IPS-20b (cell line): ENCODE data around the gene PARG.
"Not testable (repeated sequence)": the region's sequence is repeated elsewhere in the genome, so short reads cannot be mapped to it uniquely, and the experiment has no call there.

Experiments used
- H3K27ac ChIP-seq: one replicate; pipeline ENCODE4 v1.5.1; 2013; ENCODE audit warnings: low read length
- H3K27me3 ChIP-seq: 2 replicates; pipeline ENCODE4 v1.6.1; 2013; ENCODE audit warnings: mild to moderate bottlenecking, low read length, inconsistent platforms; ENCODE audit not compliant: insufficient read depth
- H3K36me3 ChIP-seq: 2 replicates; pipeline ENCODE4 v1.6.1; 2013; ENCODE audit warnings: low read depth, mild to moderate bottlenecking, inconsistent platforms, low read length, moderate library complexity; ENCODE audit not compliant: insufficient read depth
- H3K4me1 ChIP-seq: 2 replicates; pipeline ENCODE4 v1.6.1; 2013; ENCODE audit warnings: mild to moderate bottlenecking, control low read depth, inconsistent platforms, low read length, moderate library complexity; ENCODE audit not compliant: insufficient read depth
- H3K4me3 ChIP-seq: 2 replicates; pipeline ENCODE4 v1.5.1; 2013; ENCODE audit warnings: mild to moderate bottlenecking, low read length, inconsistent platforms
- H3K9ac ChIP-seq: 2 replicates; pipeline ENCODE4 v1.6.1; 2013; ENCODE audit warnings: low read depth, mild to moderate bottlenecking, inconsistent platforms, low read length, moderate library complexity
- H3K9me3 ChIP-seq: 2 replicates; pipeline ENCODE4 v1.6.1; 2013; ENCODE audit warnings: mild to moderate bottlenecking, low read depth, low read length, inconsistent platforms; ENCODE audit not compliant: insufficient read depth

Gene PARG

GRCh38 chr10:49798275-49798674 lies 143.6 kb downstream of the PARG start:
- no peaks in the 10 kb centered on the region for H3K4me1 ChIP-seq
- no peaks in the 10 kb centered on the region for H3K27me3 ChIP-seq
- H3K4me3 ChIP-seq, result no peak overlapping the region
- H3K9ac ChIP-seq, result no peak overlapping the region
- no peaks in the 10 kb centered on the region for H3K36me3 ChIP-seq
- no peak overlapping the region for H3K27ac ChIP-seq
- no peaks in the 10 kb centered on the region for H3K9me3 ChIP-seq

- H3K27ac ChIP-seq, result no peak overlapping the region
- H3K4me1 ChIP-seq, result peaks cover 3% of the 10 kb centered on the region; the same call in 1 of the 2 replicates
- no peaks in the 10 kb centered on the region for H3K36me3 ChIP-seq
- H3K27me3 ChIP-seq, result no peaks in the 10 kb centered on the region
- no peaks in the 10 kb centered on the region for H3K9me3 ChIP-seq
- H3K9ac ChIP-seq, result no peak overlapping the region
- H3K4me3 ChIP-seq, result no peak overlapping the region
Observed at GRCh38 chr10:49791100-49791499, 150.7 kb downstream of the PARG start.

- H3K4me3 ChIP-seq, result no peak overlapping the region
- H3K9ac ChIP-seq, result no peak overlapping the region
- H3K36me3 ChIP-seq, result no peaks in the 10 kb centered on the region
- peaks cover 3% of the 10 kb centered on the region for H3K4me1 ChIP-seq
- H3K27ac ChIP-seq, result no peak overlapping the region
- H3K27me3 ChIP-seq, result no peaks in the 10 kb centered on the region
- H3K9me3 ChIP-seq, result no peaks in the 10 kb centered on the region
Observed at GRCh38 chr10:49784681-49785080, 157.1 kb downstream of the PARG start.

GRCh38 chr10:49783645-49784044 lies 158.2 kb downstream of the PARG start:
- Histone ChIP-seq H3K27me3 (no peaks in the 10 kb centered on the region), H3K36me3 (no peaks in the 10 kb centered on the region), H3K9me3 (no peaks in the 10 kb centered on the region), H3K9ac (no peak overlapping the region), H3K4me1 (no peaks in the 10 kb centered on the region; the same call in 1 of the 2 replicates), H3K27ac (no peak overlapping the region), H3K4me3 (no peak overlapping the region)

- Histone ChIP-seq H3K9me3 (no peaks in the 10 kb centered on the region; the same call in 1 of the 2 replicates), H3K4me3 (no peak overlapping the region), H3K36me3 (no peaks in the 10 kb centered on the region), H3K27me3 (no peaks in the 10 kb centered on the region), H3K9ac (no peak overlapping the region), H3K27ac (no peak overlapping the region), H3K4me1 (no peaks in the 10 kb centered on the region; the same call in 1 of the 2 replicates)
Observed at GRCh38 chr10:49781247-49781646, 160.6 kb downstream of the PARG start.

GRCh38 chr10:49778197-49778596 lies 163.6 kb downstream of the PARG start:
- Histone ChIP-seq H3K4me1 (no peaks in the 10 kb centered on the region), H3K9ac (no peak overlapping the region), H3K4me3 (no peak overlapping the region), H3K27me3 (no peaks in the 10 kb centered on the region), H3K27ac (no peak overlapping the region), H3K9me3 (no peaks in the 10 kb centered on the region; the same call in 1 of the 2 replicates), H3K36me3 (no peaks in the 10 kb centered on the region)

- no peaks in the 10 kb centered on the region for H3K4me1 ChIP-seq
- no peak overlapping the region for H3K4me3 ChIP-seq
- no peaks in the 10 kb centered on the region for H3K36me3 ChIP-seq
- no peaks in the 10 kb centered on the region for H3K27me3 ChIP-seq
- H3K27ac ChIP-seq, result no peak overlapping the region
- H3K9me3 ChIP-seq, result no peaks in the 10 kb centered on the region; the same call in 1 of the 2 replicates
- H3K9ac ChIP-seq, result no peak overlapping the region
Observed at GRCh38 chr10:49776851-49777250, 165.0 kb downstream of the PARG start.

- H3K9ac ChIP-seq, result no peak overlapping the region
- H3K4me1 ChIP-seq, result no peaks in the 10 kb centered on the region; the same call in 1 of the 2 replicates
- no peaks in the 10 kb centered on the region; the same call in 1 of the 2 replicates for H3K9me3 ChIP-seq
- no peaks in the 10 kb centered on the region for H3K27me3 ChIP-seq
- H3K36me3 ChIP-seq, result no peaks in the 10 kb centered on the region
- H3K27ac ChIP-seq, result no peak overlapping the region
- H3K4me3 ChIP-seq, result no peak overlapping the region
Observed at GRCh38 chr10:49775014-49775413, 166.8 kb downstream of the PARG start.

- not testable (repeated sequence) for H3K4me3 ChIP-seq, H3K27ac ChIP-seq, H3K9ac ChIP-seq, H3K27me3 ChIP-seq, H3K36me3 ChIP-seq, H3K9me3 ChIP-seq, H3K4me1 ChIP-seq
Observed at GRCh38 chr10:49772944-49773343, 168.9 kb downstream of the PARG start.

GRCh38 chr10:49771046-49771445 lies 170.8 kb downstream of the PARG start:
- not testable (repeated sequence) for H3K9ac ChIP-seq, H3K9me3 ChIP-seq, H3K4me3 ChIP-seq, H3K36me3 ChIP-seq, H3K27me3 ChIP-seq, H3K4me1 ChIP-seq, H3K27ac ChIP-seq

- Histone ChIP-seq H3K27me3 (0 out of 2 replicates have a peak, but pooled peaks cover 4% of the 10 kb centered on the region), H3K9ac (no peak overlapping the region), H3K9me3 (no peaks in the 10 kb centered on the region), H3K27ac (no peak overlapping the region), H3K4me1 (no peaks in the 10 kb centered on the region; the same call in 1 of the 2 replicates), H3K4me3 (no peak overlapping the region), H3K36me3 (no peaks in the 10 kb centered on the region)
Observed at GRCh38 chr10:49769692-49770091, 172.1 kb downstream of the PARG start.

- Histone ChIP-seq H3K27ac (no peak overlapping the region), H3K9ac (no peak overlapping the region), H3K9me3 (no peaks in the 10 kb centered on the region), H3K27me3 (peaks cover 12% of the 10 kb centered on the region; the same call in 1 of the 2 replicates), H3K36me3 (no peaks in the 10 kb centered on the region), H3K4me3 (no peak overlapping the region), H3K4me1 (no peaks in the 10 kb centered on the region; the same call in 1 of the 2 replicates)
Observed at GRCh38 chr10:49768731-49769130, 173.1 kb downstream of the PARG start.
